Measurements from ENCODE around the gene SORCS1. TPM values are rescaled to one million over a fixed set of nuclear protein-coding genes. Genes with fewer than 3 reads are reported as not detected.

The SORCS1 gene
- 10 to 100 TPM in 2 of 4 donors, 1 to 10 TPM in 2; 4.5 to 19.8 (median 9.6) TPM for polyA plus RNA-seq (ENCODE audit: insufficient read length in 4 of 4)

DNA sequence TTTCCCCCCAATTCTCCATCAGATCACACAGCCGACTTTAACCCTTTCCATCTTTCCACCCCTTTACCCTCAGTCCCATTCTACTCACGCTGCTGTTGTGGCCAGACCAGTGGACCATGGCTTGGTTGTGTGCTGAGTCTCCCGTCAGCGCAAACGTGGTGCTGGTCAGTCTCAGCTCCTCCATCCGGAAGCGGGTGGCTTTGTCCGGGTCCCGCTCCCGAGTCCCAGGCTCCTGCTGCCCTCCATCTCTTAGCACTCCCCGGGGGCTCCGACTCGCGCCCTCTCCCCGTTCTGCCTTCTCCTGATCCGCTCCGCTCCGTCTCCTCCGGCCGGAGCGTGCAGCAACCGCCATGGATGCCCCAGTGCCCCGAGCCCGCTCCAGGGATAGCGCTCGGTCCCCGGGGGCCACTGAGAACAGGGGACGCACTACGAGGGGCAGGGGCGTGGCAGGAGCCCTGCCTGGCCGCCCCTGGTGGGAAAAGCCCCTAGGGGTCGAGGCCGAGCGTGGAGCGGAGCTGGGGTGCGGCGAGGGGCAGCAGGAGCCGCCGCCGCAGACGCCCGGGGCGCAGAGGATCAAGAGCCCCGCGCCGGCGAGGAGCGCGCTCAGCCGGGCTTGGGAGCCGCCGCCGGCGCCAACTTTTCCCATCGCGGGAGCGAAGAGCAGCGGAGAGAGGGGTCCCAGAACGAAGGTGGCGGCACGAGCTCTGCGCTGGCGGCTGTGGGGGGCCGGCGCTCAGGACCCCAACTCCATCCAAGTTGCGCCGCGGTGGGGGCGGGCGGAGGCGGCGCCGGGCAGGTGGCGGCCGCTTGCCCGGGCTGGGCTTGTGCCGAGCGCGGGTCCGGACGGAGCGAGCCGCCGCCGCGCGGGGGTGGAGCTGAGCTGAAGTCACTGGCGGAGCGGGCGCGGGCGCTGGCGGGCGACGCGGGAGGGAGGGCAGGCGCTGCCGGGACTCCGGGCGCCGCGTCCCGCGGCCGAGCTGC lies at the start of gene SORCS1:
SORCS1 (minus strand) TSS at position 826 of the 981 bp plus-strand sequence.
- no peak for DNase-seq (ENCODE audit: low read depth in 4 of 4, low spot score in 3 of 4)

DNA sequence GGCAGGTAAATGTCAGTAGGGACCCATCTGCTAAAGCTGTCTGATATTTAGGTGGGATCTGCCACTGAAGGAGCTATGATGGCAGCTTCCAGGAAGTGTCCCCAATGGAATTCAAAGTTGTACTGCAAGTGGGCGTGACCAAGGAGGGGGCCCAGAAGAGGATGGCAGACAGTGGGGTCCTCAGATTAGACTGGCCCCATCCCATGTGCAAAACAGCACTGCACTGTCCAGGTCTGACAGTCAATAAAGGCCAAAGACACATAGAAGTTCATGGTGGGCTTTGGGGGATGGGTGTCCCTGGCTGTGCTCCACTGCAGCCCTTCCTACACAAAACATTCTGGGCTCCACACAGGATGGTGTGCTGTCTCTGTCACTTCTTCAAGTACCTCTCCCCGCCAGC lies 49.8 kb upstream of the SORCS1 start:
- DNase-seq (ENCODE audit: low read depth in 4 of 4, low spot score in 3 of 4): no peak

DNA sequence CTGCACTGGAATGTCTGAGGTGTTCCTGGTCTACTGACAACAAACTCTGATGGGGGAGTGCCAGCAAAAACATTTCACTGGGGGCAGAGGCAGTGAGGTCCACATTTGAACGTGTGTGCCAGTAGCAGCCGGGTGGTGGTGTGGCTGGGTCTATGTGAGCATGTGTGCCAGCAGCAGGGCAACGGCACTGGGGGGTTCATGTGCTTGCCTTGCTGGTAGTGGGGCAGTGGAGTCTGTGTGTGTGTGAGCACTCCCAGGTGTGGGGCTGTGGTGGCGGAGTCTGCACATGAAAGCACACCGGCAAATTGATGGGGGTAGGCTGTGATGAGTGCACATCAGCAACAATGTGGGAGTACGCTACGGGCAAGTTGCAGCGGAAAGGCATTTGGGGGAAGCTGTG lies 49.4 kb upstream of the SORCS1 start:
- no peak for DNase-seq (ENCODE audit: low read depth in 4 of 4, low spot score in 3 of 4)

DNA sequence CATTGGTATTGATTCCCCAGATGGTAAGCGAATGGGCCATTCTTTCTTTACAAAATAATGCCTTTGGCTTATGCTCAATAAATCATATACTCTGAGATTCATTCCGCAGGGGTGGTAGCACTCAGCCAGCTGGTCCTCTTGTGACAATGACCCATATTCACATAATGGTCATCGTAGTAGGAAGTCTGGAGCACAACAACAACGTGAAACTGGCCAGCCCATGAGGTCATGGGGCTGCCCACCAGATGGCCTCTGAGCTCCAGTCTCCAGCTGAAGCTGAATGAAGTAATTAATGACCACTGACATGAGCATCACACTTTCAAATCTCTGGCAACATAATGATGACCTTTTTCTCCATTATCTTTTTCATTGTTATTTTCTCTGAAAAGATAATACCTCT lies 42.3 kb upstream of the SORCS1 start:
- DNase-seq (ENCODE audit: low read depth in 4 of 4, low spot score in 3 of 4): no peak

DNA sequence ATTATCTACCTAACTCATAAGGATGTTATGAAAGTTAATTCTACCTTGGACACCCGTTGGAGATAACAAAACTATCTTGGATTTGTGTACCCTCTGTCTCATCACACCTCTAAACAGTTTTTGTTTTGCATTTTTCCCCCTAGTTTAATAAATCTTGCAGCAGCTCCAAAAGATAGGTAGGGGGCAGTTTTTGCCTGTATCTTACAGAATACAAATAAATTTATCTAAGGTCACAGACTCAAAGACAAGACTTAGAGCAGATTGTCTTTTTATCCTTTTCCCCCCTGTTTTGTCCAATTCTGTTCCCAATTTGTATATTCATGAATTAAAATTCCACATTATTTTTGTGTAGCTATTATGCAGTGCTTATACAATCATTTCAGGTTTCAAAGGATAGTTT lies 5.0 kb upstream of the SORCS1 start:
- DNase-seq (ENCODE audit: low read depth in 4 of 4, low spot score in 3 of 4): no peak

DNA sequence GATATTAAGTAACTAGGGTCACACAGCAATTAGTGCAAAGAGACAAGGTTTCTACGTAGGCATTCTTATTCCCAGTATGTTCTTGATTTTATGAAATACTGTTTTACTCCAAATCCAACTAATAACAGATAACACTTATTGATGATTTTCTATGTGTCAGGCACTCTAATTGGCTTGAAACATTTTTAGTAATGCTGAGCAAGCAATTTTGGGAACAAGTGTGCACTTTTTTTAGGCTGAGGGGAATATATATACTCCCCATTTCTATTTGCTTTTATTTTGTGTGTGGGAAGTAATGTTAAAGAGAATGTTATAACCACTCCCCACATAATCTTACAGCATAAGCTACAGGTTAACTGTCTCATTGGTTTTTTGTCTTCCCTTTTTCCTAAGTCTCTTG lies 4.2 kb upstream of the SORCS1 start:
- DNase-seq (ENCODE audit: low read depth in 4 of 4, low spot score in 3 of 4): no peak

DNA sequence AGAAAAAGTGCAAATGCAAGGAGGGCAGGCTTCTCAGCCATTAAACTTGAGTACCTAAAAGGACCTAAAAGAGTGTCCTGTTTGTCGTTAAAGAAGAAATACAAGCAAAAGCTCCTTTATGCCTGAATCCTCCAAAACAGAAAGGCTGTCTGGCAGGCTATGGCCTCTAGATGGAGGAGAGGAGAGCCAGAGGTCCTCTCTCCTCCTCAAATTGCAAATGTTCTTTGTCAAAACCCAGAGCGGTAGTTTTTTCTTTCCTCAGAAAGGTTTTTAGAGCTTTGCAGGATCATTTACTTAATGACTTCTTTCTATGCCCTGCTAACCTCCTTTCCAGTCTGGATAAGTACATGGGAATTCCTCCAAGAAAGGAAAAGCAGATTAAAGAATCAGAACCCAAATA lies 1.9 kb upstream of the SORCS1 start:
- no peak for DNase-seq (ENCODE audit: low read depth in 4 of 4, low spot score in 3 of 4)

DNA sequence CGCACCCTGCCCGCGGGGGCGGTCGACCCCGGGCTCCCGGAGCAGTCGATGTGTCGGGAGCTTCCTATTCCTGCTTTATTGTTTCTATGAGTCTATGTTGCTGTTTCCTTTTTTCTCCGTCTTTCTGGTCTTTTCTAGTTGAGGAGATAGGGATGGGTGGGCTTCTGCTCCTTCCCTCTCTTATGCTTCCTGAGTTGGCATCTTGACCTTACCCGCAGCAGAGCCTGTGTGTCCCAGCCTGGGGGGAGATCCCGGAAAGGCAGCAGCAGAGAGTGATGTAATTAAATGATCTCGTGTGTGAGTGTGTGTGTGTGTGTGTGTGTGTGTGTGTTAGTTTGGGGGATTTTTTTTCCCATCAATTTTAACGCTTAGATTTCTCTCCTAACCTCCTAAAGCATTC lies 486 bp upstream of the SORCS1 start:
- no peak for DNase-seq (ENCODE audit: low read depth in 4 of 4, low spot score in 3 of 4)

DNA sequence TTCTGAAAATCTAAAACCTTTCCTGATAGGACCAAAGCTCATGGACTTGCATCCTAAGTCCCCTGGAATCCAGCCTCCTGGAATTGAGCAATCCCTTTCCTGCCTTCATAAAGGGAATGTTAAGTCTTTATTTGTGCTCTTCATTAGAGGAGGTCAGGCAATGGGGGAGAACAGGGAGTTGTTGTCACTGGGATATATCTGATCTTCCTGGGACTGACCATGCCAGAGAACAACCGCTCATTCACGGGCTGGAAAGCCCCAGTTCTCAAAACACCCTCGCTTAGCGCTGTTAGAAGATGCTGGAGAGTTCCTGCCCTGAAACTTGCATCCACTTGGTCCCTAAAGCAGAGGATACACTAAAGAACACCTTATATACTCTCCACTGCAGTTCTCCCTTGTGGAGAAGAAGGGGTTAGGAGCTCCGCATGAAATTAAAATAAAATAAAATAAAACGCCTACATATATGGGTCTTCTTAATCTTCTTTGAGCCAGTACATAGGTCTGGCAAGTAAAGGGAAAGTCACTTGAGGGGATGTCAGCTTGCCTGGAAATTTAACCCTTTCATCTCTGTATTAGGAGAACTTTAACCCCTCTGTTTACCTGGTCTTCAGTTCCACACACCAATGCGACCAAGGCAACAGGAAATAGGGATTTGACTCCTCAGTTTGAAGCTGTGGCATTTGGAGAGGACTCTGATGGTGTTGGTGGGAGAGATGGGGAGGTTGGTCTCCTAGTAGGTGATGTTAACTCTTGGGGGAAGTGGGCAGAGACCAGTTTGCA lies 1.2 kb downstream of the SORCS1 start:
- DNase-seq (ENCODE audit: low read depth in 4 of 4, low spot score in 3 of 4): no peak

DNA sequence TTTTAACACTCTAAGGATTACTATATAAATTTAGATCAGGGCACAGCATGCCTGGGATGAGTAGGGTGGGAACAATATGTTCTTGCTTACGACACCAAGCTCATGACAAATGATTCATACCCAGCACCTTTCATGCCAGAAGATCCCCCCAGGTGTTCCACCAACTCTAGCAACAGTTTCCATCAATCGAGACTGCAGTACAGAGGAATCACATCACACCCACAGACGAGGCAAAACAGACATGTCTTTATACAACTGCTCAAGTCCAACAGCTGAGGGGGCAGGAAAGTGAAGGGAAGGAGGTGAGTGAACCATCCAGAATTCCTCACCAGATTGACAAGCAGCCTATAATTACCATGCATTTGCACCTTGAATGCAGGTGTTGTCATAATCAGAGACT lies 3.6 kb downstream of the SORCS1 start:
- no peak for DNase-seq (ENCODE audit: low read depth in 4 of 4, low spot score in 3 of 4)

DNA sequence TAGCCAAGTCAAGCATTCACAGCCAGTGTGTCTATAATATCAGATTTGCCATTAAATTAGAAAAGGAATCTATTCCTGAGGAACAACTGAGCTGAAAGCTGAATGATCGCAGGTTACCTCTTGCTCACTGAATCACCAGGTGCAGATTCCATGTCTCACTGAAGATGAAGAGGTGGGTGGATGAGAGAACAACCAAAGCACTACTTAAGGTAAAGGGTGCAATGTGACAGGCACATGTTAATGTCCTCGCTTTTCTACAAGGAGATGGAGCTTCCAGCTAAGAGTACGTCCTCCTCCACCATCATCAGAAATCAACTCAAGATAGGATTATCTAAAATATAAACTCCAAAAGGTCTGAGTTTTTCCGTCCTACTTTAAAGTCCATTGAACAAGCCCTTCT lies 4.6 kb downstream of the SORCS1 start:
- no peak for DNase-seq (ENCODE audit: low read depth in 4 of 4, low spot score in 3 of 4)

DNA sequence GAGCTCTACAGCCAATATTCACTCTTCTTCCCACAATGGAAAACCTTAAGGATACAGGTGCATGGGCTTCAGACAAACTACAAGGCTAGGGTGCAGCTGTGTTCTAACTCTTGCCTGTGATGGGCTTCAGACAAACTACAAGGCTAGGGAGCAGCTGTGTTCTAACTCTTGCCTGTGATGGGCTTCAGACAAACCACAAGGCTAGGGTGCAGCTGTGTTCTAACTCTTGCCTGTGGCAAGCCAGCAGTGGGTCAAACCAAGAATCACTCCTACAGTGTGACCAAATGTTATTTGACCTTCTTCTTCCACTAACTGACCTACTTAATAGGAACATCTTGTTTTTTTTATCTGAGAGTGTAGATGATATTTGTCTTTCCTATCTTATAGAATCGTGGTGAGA lies 7.4 kb downstream of the SORCS1 start:
- DNase-seq (ENCODE audit: low read depth in 4 of 4, low spot score in 3 of 4): no peak

DNA sequence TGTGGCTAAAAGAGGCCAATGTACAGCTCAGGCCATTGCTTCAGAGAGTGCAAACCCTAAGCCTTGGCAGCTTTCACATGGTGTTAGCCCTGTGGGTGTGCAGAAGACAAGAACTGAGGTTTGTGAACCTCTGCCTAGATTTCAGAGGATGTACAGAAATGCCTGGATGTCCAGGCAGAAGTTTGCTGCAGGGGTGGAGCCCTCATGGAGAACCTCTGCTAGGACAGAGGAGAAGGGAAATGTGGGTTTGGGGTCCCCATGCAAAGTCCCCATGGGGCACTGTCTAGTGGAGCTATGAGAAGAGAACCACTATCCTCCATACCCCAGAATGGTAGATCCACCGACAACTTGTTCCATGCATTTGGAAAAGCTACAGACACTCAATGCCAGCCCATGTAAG lies 12.4 kb downstream of the SORCS1 start:
- DNase-seq (ENCODE audit: low read depth in 4 of 4, low spot score in 3 of 4): no peak

DNA sequence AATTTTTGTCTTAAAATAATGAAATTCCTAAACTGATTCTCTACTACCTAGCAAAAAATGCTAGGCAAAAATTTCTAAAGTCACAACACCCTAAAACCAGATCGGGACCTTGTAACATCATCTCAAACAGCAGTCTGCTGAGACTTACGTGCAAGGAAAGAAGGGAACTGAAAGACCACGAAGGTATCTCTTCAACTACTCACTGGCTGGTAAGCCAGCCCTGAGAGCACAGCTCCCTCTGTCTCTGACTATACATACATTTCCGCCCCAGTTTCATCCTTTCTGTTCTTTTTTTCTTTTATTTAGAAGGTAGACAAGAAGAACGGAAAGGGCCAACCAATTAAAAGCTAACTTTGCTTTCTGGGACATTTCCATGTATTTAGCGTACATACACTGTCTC lies 15.6 kb downstream of the SORCS1 start:
- no peak for DNase-seq (ENCODE audit: low read depth in 4 of 4, low spot score in 3 of 4)

DNA sequence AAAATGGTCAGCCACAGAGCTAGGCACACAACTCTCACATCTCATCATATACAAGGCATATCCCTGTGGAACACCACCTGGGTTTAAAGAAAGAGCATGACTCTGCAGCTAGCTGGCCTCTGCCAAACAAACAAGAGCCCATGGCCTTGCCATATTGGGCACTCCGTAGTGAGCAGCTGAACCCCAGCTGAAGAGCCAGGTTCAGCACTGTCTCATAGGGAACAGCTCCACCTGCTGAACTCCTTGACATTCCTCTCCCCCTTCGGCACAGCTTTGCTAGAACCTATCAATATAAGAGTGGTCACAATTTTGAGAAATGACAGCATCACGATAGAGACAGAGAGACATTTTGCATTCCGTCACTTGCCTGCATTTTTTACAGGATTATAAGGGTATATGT lies 20.0 kb downstream of the SORCS1 start:
- no peak for DNase-seq (ENCODE audit: low read depth in 4 of 4, low spot score in 3 of 4)

DNA sequence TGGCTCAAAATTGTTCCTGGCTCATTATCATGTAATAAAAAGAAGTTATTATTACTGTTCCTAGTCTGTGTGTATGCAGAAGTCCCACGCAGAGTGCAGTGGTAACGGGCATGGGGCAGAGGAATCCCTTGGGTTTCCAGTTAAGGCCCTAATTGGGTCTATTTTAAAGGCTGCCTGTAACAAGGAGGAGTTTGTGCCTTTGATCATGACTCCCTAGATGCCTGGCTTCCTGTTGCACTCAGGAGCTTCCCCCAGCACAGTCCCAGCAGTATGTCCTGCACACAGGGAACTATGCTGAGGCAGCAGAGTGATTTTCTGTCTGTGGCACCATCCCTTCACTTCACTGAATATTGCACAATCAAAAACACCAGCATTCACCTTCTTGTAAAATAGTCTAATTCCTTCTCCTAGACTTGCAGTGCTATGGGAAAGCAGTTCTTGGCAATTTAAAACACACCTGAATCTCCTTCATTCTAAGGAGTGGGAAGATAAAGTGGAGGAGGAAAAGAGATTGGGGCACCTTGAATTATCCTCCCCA lies 22.9 kb downstream of the SORCS1 start:
- DNase-seq (ENCODE audit: low read depth in 4 of 4, low spot score in 3 of 4): no peak

DNA sequence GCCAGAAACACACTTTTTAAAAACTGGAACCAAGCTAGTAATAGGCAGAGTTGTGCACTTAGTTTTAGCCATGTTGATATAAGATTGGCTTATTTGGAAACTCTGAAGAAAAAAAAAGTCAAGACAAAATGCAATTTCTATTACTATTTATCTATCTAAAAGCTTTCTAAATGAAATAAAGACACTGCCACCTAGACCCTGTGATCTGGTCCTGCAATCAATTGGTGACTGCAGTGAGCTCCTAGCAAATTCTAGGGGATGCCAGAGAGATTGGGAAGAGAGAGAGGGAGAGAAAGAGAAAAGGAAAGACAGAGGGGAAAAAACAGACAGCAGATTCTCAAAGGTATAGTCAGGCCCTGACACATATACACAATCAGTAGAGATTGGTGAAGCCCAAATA lies 25.3 kb downstream of the SORCS1 start:
- DNase-seq (ENCODE audit: low read depth in 4 of 4, low spot score in 3 of 4): no peak

DNA sequence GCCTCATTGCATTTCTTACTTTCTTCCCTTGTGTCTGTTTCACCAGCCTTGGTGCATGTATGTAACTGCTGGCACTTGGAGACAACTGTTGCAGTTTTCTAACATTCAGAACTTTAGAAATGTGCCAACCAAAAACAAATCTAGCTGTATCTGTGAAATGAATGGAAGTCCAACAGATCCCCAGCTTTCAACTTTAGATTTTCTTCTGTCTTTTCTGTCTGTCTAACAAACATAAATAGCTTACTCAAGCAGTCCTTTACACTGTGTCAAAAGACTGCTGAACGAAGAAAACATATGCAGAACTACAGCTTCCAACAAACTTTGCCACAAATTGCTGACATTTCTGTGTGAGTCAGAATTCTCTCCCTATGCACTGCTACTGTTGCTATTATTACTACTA lies 30.9 kb downstream of the SORCS1 start:
- no peak for DNase-seq (ENCODE audit: low read depth in 4 of 4, low spot score in 3 of 4)

DNA sequence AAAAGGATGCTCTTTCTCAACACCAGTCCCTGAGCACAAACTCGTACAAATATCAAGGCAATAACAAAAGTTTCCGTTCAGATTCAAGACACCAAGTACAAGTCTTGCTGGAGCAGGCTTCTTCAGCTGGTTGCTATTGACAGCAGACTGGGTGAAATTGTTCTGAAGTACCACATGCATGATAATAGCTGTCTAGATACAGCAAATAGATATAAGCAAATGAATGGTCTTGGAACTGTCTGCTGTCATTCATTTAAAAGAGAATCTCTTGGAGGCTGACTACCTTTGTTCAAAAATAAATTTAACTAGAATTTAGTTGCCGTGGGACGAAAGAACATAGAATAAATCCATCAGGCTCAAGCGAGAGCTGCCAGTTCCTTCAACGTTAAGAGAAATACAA lies 35.5 kb downstream of the SORCS1 start:
- DNase-seq (ENCODE audit: low read depth in 4 of 4, low spot score in 3 of 4): no peak

DNA sequence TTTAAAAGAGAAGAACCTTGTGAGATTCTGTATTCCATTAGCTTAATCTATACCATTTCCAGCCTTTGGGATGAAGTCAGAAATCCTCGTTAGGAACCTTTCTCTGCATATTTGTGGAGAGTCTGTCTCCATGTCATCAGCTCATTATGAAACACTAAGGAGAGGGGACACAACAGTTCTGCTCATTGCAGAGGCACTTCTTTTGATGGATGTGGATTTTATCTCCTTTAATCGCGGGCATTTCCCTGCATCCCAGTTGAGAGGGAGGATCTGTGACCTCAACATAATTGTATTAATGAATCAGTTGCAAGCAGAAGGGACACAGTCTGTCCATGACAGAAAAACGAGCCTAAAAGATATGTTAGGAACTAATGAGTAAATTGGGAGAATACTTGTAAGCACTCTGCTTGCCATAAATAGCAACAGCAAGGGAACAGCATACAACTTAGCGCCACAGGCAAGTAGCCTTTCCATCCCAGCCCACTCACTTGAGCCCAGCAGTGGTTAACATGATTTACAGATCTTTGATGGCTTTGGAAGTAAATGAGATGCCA lies 37.9 kb downstream of the SORCS1 start:
- no peak for DNase-seq (ENCODE audit: low read depth in 4 of 4, low spot score in 3 of 4)

DNA sequence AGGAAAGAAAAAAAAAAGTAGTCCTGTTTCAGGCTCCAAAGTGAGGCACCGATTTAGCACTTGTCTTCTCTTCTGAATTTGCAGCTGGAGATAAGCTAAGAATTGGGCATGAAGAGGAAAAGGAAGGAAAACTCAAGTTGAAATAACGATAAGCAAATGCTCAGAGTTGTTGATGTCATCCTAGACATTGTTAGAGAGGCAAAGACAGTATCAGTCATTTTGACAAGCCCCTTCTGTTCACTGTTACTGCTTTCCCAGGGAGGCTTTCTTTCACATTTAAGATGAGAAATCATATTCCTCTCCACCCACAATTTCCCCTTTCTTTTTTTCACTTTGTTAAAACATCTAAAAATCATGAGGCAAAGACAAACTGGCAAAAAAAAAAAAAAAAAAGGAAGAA lies 41.8 kb downstream of the SORCS1 start:
- DNase-seq (ENCODE audit: low read depth in 4 of 4, low spot score in 3 of 4): no peak

All from left renal pelvis (tissue), 4 donors.